ENCODE data around the gene C4BPB. TPM values are rescaled to one million over a fixed set of nuclear protein-coding genes. Genes with fewer than 3 reads are reported as not detected.

The C4BPB gene
- total RNA-seq, 1 donor from 2014 or later: not detected

- no peaks in the 10 kb centered on the region for H3K36me3 ChIP-seq
These were observed 7.6 kb upstream of the C4BPB start for GRCh38 chr1:207081088-207081487.

GRCh38 chr1:207081806-207082205, 6.9 kb upstream of the C4BPB start:
- H3K4me3 ChIP-seq: no peak overlapping the region
- no peaks in the 10 kb centered on the region for H3K27me3 ChIP-seq
- intact Hi-C loops (cut with DNase I): loop anchor here (10.0 kb wide), 1 partner anchor 313 kb away; no protein-coding TSS in a partner anchor
- H3K27ac ChIP-seq: no peak overlapping the region
- no peak for DNase-seq (ENCODE audit: extremely low spot score in 2 of 2)
- peaks cover 5% of the 10 kb centered on the region for H3K4me1 ChIP-seq
- H3K36me3 ChIP-seq: no peaks in the 10 kb centered on the region
- no peak for TF ChIP-seq POLR2AphosphoS5 (IDR thresholded peaks at IDR 0.05; ENCODE audit: insufficient read depth in 1 of 2, low read depth in 1 of 2)
- no peak for TF ChIP-seq POLR2A (IDR thresholded peaks at IDR 0.05)
- no peak for TF ChIP-seq CTCF (IDR thresholded peaks at IDR 0.05)
- H3K9me3 ChIP-seq: no peaks in the 10 kb centered on the region

More at GRCh38 chr1:207081088-207081487, 7.6 kb upstream of the C4BPB start:
- peaks cover 5% of the 10 kb centered on the region for H3K4me1 ChIP-seq
- DNase-seq (ENCODE audit: extremely low spot score in 2 of 2): no peak
- H3K4me3 ChIP-seq: no peak overlapping the region
- H3K27ac ChIP-seq: no peak overlapping the region
- no peaks in the 10 kb centered on the region for H3K27me3 ChIP-seq
- H3K9me3 ChIP-seq: no peaks in the 10 kb centered on the region
- TF ChIP-seq POLR2A (IDR thresholded peaks at IDR 0.05): no peak
- no peak for TF ChIP-seq CTCF (IDR thresholded peaks at IDR 0.05)
- no peak for TF ChIP-seq POLR2AphosphoS5 (IDR thresholded peaks at IDR 0.05; ENCODE audit: insufficient read depth in 1 of 2, low read depth in 1 of 2)
- intact Hi-C loops (cut with DNase I): loop anchor here (10.0 kb wide), 1 partner anchor 314 kb away; no protein-coding TSS in a partner anchor

GRCh38 chr1:207084232-207084631, 4.4 kb upstream of the C4BPB start:
- H3K27ac ChIP-seq: no peak overlapping the region
- intact Hi-C loops (cut with DNase I): loop anchor here (10.0 kb wide), 1 partner anchor 311 kb away; no protein-coding TSS in a partner anchor
- no peaks in the 10 kb centered on the region for H3K36me3 ChIP-seq
- no peaks in the 10 kb centered on the region for H3K9me3 ChIP-seq
- TF ChIP-seq CTCF (IDR thresholded peaks at IDR 0.05): no peak
- TF ChIP-seq POLR2A (IDR thresholded peaks at IDR 0.05): no peak
- no peak for TF ChIP-seq POLR2AphosphoS5 (IDR thresholded peaks at IDR 0.05; ENCODE audit: insufficient read depth in 1 of 2, low read depth in 1 of 2)
- no peak overlapping the region for H3K4me3 ChIP-seq
- peaks cover 5% of the 10 kb centered on the region for H3K4me1 ChIP-seq
- no peaks in the 10 kb centered on the region for H3K27me3 ChIP-seq
- no peak for DNase-seq (ENCODE audit: extremely low spot score in 2 of 2)

GRCh38 chr1:207084701-207085180, 3.9 kb upstream of the C4BPB start:
- no peak overlapping the region for H3K27ac ChIP-seq
- H3K4me1 ChIP-seq: peaks cover 5% of the 10 kb centered on the region
- no peak overlapping the region for H3K4me3 ChIP-seq
- DNase-seq (ENCODE audit: extremely low spot score in 2 of 2): no peak
- H3K9me3 ChIP-seq: no peaks in the 10 kb centered on the region
- intact Hi-C loops (cut with DNase I): loop anchor here (10.0 kb wide), 1 partner anchor 310 kb away; no protein-coding TSS in a partner anchor
- no peaks in the 10 kb centered on the region for H3K36me3 ChIP-seq
- H3K27me3 ChIP-seq: no peaks in the 10 kb centered on the region
- TF ChIP-seq CTCF (IDR thresholded peaks at IDR 0.05) (peak in 1 of 3 experiments; percentile 46), POLR2A (IDR thresholded peaks at IDR 0.05) (no peak), POLR2AphosphoS5 (IDR thresholded peaks at IDR 0.05; ENCODE audit: insufficient read depth in 1 of 2, low read depth in 1 of 2) (no peak)

GRCh38 chr1:207085887-207086286, 2.8 kb upstream of the C4BPB start:
- no peaks in the 10 kb centered on the region for H3K9me3 ChIP-seq
- intact Hi-C loops (cut with DNase I): loop anchor here (10.0 kb wide), 1 partner anchor 309 kb away; no protein-coding TSS in a partner anchor

More at GRCh38 chr1:207085887-207086286, 2.8 kb upstream of the C4BPB start:
- Histone ChIP-seq H3K27ac (no peak overlapping the region), H3K4me3 (no peak overlapping the region), H3K4me1 (peaks cover 5% of the 10 kb centered on the region), H3K36me3 (no peaks in the 10 kb centered on the region), H3K27me3 (no peaks in the 10 kb centered on the region)
- DNase-seq (ENCODE audit: extremely low spot score in 2 of 2): no peak
- TF ChIP-seq POLR2AphosphoS5 (IDR thresholded peaks at IDR 0.05; ENCODE audit: insufficient read depth in 1 of 2, low read depth in 1 of 2) (no peak), CTCF (IDR thresholded peaks at IDR 0.05) (no peak), POLR2A (IDR thresholded peaks at IDR 0.05) (no peak)
